HUES64 (cell line): ENCODE measurements around the gene SETX.

Experiments
- H3K27ac ChIP-seq: 2 replicates; pipeline ENCODE4 v1.7.0; 2013; ENCODE audit warnings: low read depth, low read length, inconsistent platforms
- H3K27me3 ChIP-seq: 2 replicates; pipeline ENCODE4 v1.6.1; 2013; ENCODE audit warnings: mild to moderate bottlenecking, low read length; ENCODE audit not compliant: insufficient read depth
- H3K36me3 ChIP-seq: 2 replicates; pipeline ENCODE4 v1.6.1; 2013; ENCODE audit warnings: mild to moderate bottlenecking, low read length; ENCODE audit not compliant: insufficient read depth
- H3K4me1 ChIP-seq: 2 replicates; pipeline ENCODE4 v1.6.1; 2013; ENCODE audit warnings: mild to moderate bottlenecking, low read length, moderate library complexity; ENCODE audit not compliant: insufficient read depth
- H3K4me3 ChIP-seq: 2 replicates; pipeline ENCODE4 v1.5.1; 2013; ENCODE audit warnings: mild to moderate bottlenecking, low read length, moderate library complexity
- H3K9ac ChIP-seq: 2 replicates; pipeline ENCODE4 v1.6.1; 2013; ENCODE audit warnings: mild to moderate bottlenecking, low read depth, low read length
- H3K9me3 ChIP-seq: 2 replicates; pipeline ENCODE4 v1.6.1; 2013; ENCODE audit warnings: low read depth, low read length; ENCODE audit not compliant: insufficient read depth
- WGBS: fragments of 150-250, 120-280 bp; methylation state at CpG from one replicate; pipeline ENCODE4 v1.1.7; 2013; ENCODE audit warnings: missing lambda C conversion rate; 5-methylcytosine and 5-hydroxymethylcytosine counted together

SETX gene

GRCh38 chr9:132245465-132245864, 109.3 kb downstream of the SETX start:
- no peak overlapping the region for H3K27ac ChIP-seq
- no peak overlapping the region for H3K4me3 ChIP-seq
- H3K36me3 ChIP-seq, result no peaks in the 10 kb centered on the region
- WGBS, result 90% methylated on average over 9 of the region's 9 CpGs
- 0 out of 2 replicates have a peak, but pooled peaks cover 4% of the 10 kb centered on the region for H3K4me1 ChIP-seq
- H3K9me3 ChIP-seq, result no peaks in the 10 kb centered on the region
- H3K27me3 ChIP-seq, result peaks cover 33% of the 10 kb centered on the region
- H3K9ac ChIP-seq, result no peak overlapping the region

- WGBS, result 78% methylated on average over 19 of the region's 19 CpGs
Observed at GRCh38 chr9:132244582-132245455, 110.0 kb downstream of the SETX start.

GRCh38 chr9:132243156-132244074, 111.4 kb downstream of the SETX start:
- 84% methylated on average over 17 of the region's 19 CpGs for WGBS
- H3K27ac ChIP-seq, result no peak overlapping the region

More at GRCh38 chr9:132244582-132245455, 110.0 kb downstream of the SETX start:
- Histone ChIP-seq H3K27me3 (peaks cover 39% of the 10 kb centered on the region), H3K4me1 (0 out of 2 replicates have a peak, but pooled peaks cover 4% of the 10 kb centered on the region), H3K36me3 (no peaks in the 10 kb centered on the region), H3K27ac (no peak overlapping the region), H3K9ac (no peak overlapping the region), H3K9me3 (no peaks in the 10 kb centered on the region), H3K4me3 (no peak overlapping the region)

GRCh38 chr9:132242621-132243155, 112.1 kb downstream of the SETX start:
- Histone ChIP-seq H3K9me3 (no peaks in the 10 kb centered on the region), H3K4me1 (0 out of 2 replicates have a peak, but pooled peaks cover 4% of the 10 kb centered on the region), H3K27ac (no peak overlapping the region), H3K4me3 (peak overlapping the region; percentile 63), H3K27me3 (peaks cover 45% of the 10 kb centered on the region), H3K9ac (no peak overlapping the region), H3K36me3 (no peaks in the 10 kb centered on the region)
- WGBS, result 6% methylated on average over 17 of the region's 18 CpGs

More at GRCh38 chr9:132243156-132244074, 111.4 kb downstream of the SETX start:
- Histone ChIP-seq H3K9me3 (no peaks in the 10 kb centered on the region), H3K36me3 (no peaks in the 10 kb centered on the region), H3K4me3 (no peak overlapping the region), H3K27me3 (peaks cover 45% of the 10 kb centered on the region), H3K4me1 (0 out of 2 replicates have a peak, but pooled peaks cover 4% of the 10 kb centered on the region), H3K9ac (no peak overlapping the region)

GRCh38 chr9:132241840-132242620, 112.8 kb downstream of the SETX start:
- Histone ChIP-seq H3K27me3 (peaks cover 45% of the 10 kb centered on the region), H3K9me3 (no peaks in the 10 kb centered on the region), H3K27ac (no peak overlapping the region), H3K4me1 (0 out of 2 replicates have a peak, but pooled peaks cover 4% of the 10 kb centered on the region), H3K36me3 (no peaks in the 10 kb centered on the region), H3K9ac (0 out of 2 replicates have a peak overlapping the region, but pooled peaks have one; percentile 34), H3K4me3 (peak overlapping the region; percentile 63)
- WGBS, result under 1% methylated on average over 81 of the region's 81 CpGs

- Histone ChIP-seq H3K9me3 (no peaks in the 10 kb centered on the region), H3K9ac (no peak overlapping the region), H3K27me3 (peaks cover 45% of the 10 kb centered on the region), H3K4me1 (0 out of 2 replicates have a peak, but pooled peaks cover 4% of the 10 kb centered on the region), H3K27ac (no peak overlapping the region), H3K4me3 (peak overlapping the region; percentile 63), H3K36me3 (no peaks in the 10 kb centered on the region)
- WGBS, result 1% methylated on average over 33 of the region's 33 CpGs
Observed at GRCh38 chr9:132241483-132241839, 113.3 kb downstream of the SETX start.

- Histone ChIP-seq H3K27ac (no peak overlapping the region), H3K9me3 (no peaks in the 10 kb centered on the region), H3K9ac (peak overlapping the region; percentile 15; the same call in 1 of the 2 replicates), H3K27me3 (peaks cover 45% of the 10 kb centered on the region), H3K4me1 (0 out of 2 replicates have a peak, but pooled peaks cover 4% of the 10 kb centered on the region), H3K4me3 (peak overlapping the region; percentile 67), H3K36me3 (no peaks in the 10 kb centered on the region)
- 4% methylated on average over 63 of the region's 63 CpGs for WGBS
Observed at GRCh38 chr9:132240841-132241482, 113.8 kb downstream of the SETX start.

- H3K36me3 ChIP-seq, result no peaks in the 10 kb centered on the region
- H3K27ac ChIP-seq, result no peak overlapping the region
- H3K4me1 ChIP-seq, result 0 out of 2 replicates have a peak, but pooled peaks cover 4% of the 10 kb centered on the region
- H3K9ac ChIP-seq, result peak overlapping the region; percentile 15; the same call in 1 of the 2 replicates
- 48% methylated on average over 21 of the region's 21 CpGs for WGBS
- H3K4me3 ChIP-seq, result peak overlapping the region; percentile 67
- peaks cover 45% of the 10 kb centered on the region for H3K27me3 ChIP-seq
- no peaks in the 10 kb centered on the region for H3K9me3 ChIP-seq
Observed at GRCh38 chr9:132239999-132240840, 114.6 kb downstream of the SETX start.

- 0 out of 2 replicates have a peak, but pooled peaks cover 4% of the 10 kb centered on the region for H3K4me1 ChIP-seq
- H3K27me3 ChIP-seq, result peaks cover 45% of the 10 kb centered on the region
- WGBS, result 71% methylated on average over 3 of the region's 3 CpGs
- H3K36me3 ChIP-seq, result no peaks in the 10 kb centered on the region
- no peak overlapping the region for H3K27ac ChIP-seq
- no peak overlapping the region for H3K4me3 ChIP-seq
- H3K9ac ChIP-seq, result no peak overlapping the region
- no peaks in the 10 kb centered on the region for H3K9me3 ChIP-seq
Observed at GRCh38 chr9:132239518-132239917, 115.3 kb downstream of the SETX start.
